Measurements from ENCODE around the gene SMIM36.
"Not testable (repeated sequence)": the region's sequence is repeated elsewhere in the genome, so short reads cannot be mapped to it uniquely, and the experiment has no call there.

Gene SMIM36

DNA sequence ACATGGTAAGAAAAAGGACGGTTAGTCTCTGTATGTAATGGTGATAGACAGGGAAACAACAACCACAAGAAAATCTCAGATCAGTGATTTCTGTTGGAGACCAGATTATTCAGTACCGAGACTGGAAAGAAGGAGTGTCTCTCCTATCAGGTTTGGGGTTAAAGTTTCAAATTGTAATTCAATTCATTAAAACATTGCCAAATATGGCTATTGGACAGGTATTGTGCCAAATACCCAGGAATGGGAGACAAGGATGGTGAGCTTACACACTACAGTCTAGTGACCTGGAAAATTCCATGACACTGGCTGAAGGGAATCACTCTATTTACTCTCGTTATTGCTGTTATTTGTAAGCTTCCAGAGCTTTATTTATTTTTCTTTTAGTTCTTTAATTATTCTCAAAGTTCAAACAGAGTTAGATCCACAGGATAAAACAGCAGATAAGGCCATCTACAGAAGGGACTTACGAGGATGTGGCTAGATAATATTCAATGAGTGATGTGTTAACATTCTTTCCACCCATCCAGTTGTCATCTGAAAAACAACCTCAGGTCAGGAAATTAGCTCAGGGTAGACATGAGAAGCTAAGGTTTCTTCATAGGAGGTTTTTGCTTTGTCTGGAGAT, 64.6 kb downstream of the SMIM36 start:
- TF ChIP-seq, protein P1, sequence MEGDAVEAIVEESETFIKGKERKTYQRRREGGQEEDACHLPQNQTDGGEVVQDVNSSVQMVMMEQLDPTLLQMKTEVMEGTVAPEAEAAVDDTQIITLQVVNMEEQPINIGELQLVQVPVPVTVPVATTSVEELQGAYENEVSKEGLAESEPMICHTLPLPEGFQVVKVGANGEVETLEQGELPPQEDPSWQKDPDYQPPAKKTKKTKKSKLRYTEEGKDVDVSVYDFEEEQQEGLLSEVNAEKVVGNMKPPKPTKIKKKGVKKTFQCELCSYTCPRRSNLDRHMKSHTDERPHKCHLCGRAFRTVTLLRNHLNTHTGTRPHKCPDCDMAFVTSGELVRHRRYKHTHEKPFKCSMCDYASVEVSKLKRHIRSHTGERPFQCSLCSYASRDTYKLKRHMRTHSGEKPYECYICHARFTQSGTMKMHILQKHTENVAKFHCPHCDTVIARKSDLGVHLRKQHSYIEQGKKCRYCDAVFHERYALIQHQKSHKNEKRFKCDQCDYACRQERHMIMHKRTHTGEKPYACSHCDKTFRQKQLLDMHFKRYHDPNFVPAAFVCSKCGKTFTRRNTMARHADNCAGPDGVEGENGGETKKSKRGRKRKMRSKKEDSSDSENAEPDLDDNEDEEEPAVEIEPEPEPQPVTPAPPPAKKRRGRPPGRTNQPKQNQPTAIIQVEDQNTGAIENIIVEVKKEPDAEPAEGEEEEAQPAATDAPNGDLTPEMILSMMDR (IDR thresholded peaks at IDR 0.05; ENCODE audit: low read depth, low read length): no peak
- no peak overlapping the region for H3K4me3 ChIP-seq (ENCODE audit: low read depth, low read length)

DNA sequence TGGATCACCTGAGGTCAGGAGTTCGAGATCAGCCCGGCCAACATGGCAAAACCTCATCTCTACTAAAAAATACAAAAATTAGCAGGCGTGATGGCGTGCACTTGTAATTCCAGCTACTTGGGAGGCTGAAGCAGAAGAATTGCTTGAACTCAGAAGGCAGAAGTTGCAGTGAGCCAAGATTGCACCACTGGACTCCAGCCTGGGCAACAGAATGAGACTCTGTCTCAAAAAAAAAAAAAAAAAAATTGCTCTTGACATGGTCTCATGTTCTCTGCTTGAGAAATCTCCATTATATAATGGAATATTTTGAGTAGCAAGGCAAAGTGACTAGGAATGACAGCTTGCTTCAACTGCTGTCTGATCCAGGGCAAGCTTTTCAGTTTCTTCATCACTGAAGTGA, 65.2 kb downstream of the SMIM36 start:
- not testable (repeated sequence) for H3K4me3 ChIP-seq (ENCODE audit: low read depth, low read length)

DNA sequence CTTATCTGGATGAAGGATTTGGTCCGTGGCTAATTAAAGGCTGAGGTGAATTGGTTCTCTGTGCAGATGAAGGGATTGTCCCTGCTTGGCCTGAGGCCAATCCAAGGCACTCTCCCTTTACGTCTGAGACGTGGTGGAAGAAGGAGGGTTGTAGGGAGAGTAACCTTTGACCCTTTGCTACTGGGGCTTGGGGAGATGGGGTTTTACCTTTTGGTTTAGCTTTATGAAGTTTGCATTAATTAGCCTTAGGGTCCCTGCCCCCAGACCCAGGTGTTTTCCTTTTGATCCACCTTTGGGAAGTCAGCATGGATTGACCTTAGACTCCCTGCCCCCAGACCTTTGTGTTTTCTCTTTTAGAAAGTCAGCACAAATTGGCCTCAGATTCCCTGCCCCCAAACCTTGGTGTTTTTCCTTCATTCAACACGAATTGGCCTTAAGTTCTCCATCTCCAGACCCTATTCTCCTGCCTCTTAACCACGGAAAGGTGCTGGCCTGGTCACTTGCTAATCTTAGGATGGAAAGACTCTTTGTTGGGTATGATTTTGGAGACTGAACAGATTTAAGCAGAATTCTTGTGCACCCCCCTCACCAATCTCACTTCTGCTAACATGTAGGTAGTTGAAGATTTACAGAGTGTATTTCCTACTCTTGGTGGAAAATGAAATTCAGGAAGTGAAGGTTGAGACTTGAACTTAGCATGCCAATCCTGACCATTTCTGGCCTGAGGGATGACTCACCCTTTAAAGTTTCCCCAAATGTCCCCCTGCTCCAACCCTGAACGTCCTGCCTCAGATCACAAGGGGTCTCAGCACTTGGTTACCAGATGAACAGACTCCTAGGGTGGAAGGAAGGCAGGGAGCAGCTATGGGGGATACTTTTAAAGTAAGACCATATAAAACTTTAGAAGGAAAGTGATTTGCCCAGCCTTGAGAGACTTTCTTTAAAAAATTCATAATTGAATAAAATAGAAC, 66.5 kb downstream of the SMIM36 start:
- H3K4me3 ChIP-seq (ENCODE audit: low read depth, low read length): no peak overlapping the region
- TF ChIP-seq, protein P1 (IDR thresholded peaks at IDR 0.05; ENCODE audit: low read depth, low read length): no peak

DNA sequence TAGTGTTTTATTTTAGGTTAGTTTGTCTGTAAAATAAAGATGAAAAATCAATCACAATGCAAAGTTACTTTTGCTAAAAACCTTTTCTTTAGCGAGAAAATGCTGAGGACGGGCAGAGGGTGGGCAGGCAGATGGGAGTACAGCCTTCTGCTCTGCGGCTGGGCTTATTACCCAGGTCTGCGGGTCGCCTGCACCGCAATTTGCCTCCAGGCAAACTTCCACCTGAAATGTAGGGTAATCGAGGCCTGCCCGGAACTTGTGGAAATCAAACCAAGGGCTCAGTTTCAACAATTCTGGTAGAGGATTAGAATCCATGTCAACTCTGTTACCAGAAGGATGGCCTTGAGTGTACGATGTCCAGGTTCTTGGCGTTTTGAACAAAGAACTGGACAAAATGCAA, 67.3 kb downstream of the SMIM36 start:
- H3K4me3 ChIP-seq (ENCODE audit: low read depth, low read length): no peak overlapping the region
- TF ChIP-seq, protein P1 (IDR thresholded peaks at IDR 0.05; ENCODE audit: low read depth, low read length): no peak

DNA sequence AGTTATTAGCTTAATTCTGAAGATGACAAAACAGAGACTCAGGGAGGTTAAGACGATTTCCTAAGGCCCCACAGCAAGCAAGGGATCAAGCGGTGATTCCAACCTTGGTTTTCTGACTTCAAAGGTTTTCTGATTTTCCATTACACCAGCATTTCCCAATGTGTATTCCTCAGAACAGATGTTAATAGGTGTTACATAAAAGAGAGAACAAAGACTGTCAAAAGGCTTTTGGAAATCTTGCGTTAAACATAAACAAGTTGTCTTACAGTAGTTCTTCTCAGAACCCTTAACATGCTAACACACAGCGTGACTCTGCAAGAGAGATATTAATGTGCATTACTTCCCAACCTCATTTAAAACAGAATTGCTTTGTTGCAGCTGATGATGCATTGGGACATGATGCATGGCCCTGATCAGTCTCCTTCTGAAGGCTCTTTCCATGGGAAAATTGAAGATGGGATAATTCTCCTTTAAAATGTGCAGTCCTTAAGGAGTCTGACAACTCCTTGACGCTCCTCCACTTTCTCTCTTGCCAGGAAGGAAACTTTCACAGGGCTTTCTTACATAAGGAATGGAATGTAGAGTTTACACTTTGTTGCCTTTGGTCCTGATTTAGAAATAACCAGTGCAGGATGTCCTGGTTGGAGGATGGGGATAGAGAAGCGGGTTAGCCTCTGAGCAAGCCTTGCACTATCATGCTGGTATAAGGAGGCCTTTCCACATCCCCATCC, 68.1 kb downstream of the SMIM36 start:
- no peak overlapping the region for H3K4me3 ChIP-seq (ENCODE audit: low read depth, low read length)
- TF ChIP-seq, protein P1 (IDR thresholded peaks at IDR 0.05; ENCODE audit: low read depth, low read length): no peak

DNA sequence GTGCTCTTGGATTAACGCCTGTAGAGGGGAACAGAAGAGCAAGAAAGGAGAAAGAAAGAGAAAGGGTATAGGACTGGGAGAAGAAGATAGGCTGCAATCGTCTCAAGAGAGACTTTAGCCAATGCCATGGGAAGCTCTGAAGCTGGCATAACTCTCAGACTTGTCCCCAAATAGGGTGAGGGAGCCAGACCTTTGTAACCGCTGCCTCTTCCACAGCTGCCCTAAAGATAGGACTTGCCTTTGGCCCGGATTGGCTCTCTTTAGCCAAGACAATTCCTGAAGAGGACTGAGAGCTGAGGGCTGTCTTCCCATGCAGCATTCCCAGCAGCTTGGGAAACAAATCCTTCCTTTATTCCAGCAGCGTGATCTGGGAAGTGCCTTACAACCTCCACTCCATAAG, 68.8 kb downstream of the SMIM36 start:
- no peak overlapping the region for H3K4me3 ChIP-seq (ENCODE audit: low read depth, low read length)
- TF ChIP-seq, protein P1 (IDR thresholded peaks at IDR 0.05; ENCODE audit: low read depth, low read length): no peak

DNA sequence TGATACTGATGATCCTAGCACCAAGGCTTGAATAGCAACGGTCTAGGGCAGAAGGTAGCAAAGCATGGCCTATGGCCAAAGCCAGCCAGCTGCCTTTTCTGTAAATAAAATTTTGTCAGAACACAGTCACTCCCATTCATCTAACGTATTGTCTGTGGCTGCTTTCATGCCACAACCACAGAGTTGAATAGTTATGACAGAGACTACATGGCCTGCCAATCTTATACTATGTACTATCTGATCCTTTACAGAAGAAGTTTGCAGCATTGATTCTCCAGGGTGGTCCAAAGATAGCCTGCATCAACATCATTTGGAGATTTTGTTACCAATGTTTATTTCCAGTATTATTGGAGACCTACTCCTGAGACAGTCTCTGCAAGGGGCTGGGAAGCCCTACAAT, 69.7 kb downstream of the SMIM36 start:
- H3K4me3 ChIP-seq (ENCODE audit: low read depth, low read length): no peak overlapping the region
- TF ChIP-seq, protein P1 (IDR thresholded peaks at IDR 0.05; ENCODE audit: low read depth, low read length): no peak
